Measurements from ENCODE around the gene ENTPD6.

Gene ENTPD6

GRCh38 chr20:25250508-25250907 is 55.0 kb downstream of the ENTPD6 start:
- no peak for TF ChIP-seq POLR2AphosphoS5 (IDR thresholded peaks at IDR 0.05; ENCODE audit: low read depth, low read length)
- TF ChIP-seq TAF1 (IDR thresholded peaks at IDR 0.05; ENCODE audit: borderline replicate concordance, low read depth, low read length) = no peak
- TF ChIP-seq POLR2A (IDR thresholded peaks at IDR 0.05; ENCODE audit: low read depth, low read length) = no peak
- DNase-seq (ENCODE audit: insufficient read length) = no peak
- no peak for FAIRE-seq

- DNase-seq (ENCODE audit: insufficient read length) = no peak
- TF ChIP-seq TAF1 (IDR thresholded peaks at IDR 0.05; ENCODE audit: borderline replicate concordance, low read depth, low read length) (no peak), POLR2A (IDR thresholded peaks at IDR 0.05; ENCODE audit: low read depth, low read length) (no peak), POLR2AphosphoS5 (IDR thresholded peaks at IDR 0.05; ENCODE audit: low read depth, low read length) (no peak)
- FAIRE-seq = no peak
These were observed 55.5 kb downstream of the ENTPD6 start for GRCh38 chr20:25251019-25251418.

- FAIRE-seq = no peak
- no peak for TF ChIP-seq POLR2A (IDR thresholded peaks at IDR 0.05; ENCODE audit: low read depth, low read length)
- no peak for TF ChIP-seq POLR2AphosphoS5 (IDR thresholded peaks at IDR 0.05; ENCODE audit: low read depth, low read length)
- TF ChIP-seq TAF1 (IDR thresholded peaks at IDR 0.05; ENCODE audit: borderline replicate concordance, low read depth, low read length) = no peak
- DNase-seq (ENCODE audit: insufficient read length) = no peak
These were observed 56.0 kb downstream of the ENTPD6 start for GRCh38 chr20:25251558-25251957.

DNA sequence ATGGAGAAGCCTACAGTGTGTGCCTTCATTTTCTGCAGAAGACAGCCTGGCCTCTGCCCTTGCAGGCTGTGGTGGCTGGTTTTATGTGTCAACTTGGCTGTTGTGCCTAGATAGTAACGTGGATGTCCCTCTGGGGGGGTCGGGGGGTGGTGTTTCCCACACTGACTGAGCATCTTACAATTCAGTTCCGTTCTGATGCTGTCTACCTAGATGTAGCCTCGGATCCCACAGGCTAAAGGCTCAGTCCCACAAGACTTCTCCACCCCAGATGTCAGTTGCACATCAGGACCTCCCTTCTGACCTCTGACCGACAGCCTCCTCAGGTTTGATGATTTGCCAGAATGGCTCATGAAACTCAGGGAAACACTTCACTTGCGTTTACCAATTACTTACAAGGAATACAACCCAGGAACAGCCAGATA is 56.7 kb downstream of the ENTPD6 start:
- TF ChIP-seq TAF1 (IDR thresholded peaks at IDR 0.05; ENCODE audit: borderline replicate concordance, low read depth, low read length) (no peak), POLR2AphosphoS5 (IDR thresholded peaks at IDR 0.05; ENCODE audit: low read depth, low read length) (no peak)
- DNase-seq (ENCODE audit: insufficient read length) = no peak
- FAIRE-seq = no peak

DNA sequence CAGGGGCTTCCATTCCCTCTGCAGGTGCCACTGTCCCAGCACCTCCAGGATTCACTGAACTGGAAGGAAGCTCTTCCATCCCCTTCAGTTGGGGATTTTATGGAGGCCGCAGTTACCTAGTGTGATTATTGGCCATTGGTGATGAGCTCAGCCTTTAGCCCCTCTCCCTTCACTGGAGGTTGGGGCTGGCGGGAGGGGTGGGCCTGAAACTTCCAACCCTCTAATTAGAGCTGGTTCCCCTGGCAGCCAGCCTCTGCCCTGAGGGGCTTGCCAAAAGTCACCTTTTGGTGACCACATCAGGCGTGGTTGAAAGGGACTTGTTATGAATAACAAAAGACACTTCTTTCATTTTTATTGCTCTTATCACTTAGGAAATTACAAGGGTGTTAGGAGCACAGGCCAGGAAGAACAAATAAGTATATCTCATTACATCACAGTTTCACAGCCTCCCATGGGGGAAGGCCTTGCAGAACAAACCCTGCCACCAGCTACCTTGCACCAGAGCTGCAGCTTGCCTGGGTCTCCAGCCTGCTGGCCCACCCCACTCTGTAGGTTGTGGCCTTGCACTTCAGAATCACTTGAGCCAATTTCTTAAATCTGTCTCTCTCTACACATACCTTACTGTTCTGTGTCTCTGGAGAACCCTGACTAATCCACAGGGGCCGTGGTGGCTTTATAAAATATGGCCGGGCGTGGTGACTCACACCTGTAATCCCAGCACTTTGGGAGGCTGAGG is 57.3 kb downstream of the ENTPD6 start:
- no peak for DNase-seq (ENCODE audit: insufficient read length)
- TF ChIP-seq POLR2AphosphoS5 (IDR thresholded peaks at IDR 0.05; ENCODE audit: low read depth, low read length) (no peak), TAF1 (IDR thresholded peaks at IDR 0.05; ENCODE audit: borderline replicate concordance, low read depth, low read length) (no peak), POLR2A (IDR thresholded peaks at IDR 0.05; ENCODE audit: low read depth, low read length) (no peak)
- FAIRE-seq = no peak

DNA sequence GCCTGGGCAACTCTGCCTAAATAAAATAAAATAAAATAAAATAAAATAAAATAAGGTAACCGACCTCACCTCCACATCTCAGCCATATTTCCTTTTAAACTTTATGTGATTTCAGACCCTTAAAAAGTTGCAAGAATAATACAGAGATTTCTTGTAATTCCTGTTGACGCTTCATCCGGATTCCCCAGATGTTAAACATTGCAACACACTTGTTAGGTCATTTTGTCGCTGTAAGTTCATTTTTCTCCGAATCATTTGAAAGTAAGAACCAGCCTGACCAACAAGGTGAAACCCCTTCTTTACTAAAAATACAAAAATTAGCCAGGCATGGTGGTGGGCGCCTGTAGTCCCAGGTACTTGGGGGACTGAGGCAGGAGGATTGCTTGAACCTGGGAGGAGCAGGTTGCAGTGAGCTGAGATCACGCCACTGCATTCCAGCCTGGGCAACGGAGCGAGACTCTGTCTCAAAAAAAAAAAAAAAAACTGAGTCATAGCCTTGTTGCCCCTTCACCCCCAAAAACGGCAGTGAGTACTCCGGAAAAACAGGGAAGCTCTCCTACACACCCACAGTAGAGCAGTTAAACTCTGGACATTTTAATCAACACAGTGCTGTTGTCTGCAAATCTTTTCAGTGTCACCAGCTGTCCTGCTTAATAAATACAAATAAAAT is 58.2 kb downstream of the ENTPD6 start:
- FAIRE-seq (no peak), DNase-seq (ENCODE audit: insufficient read length) (no peak)
- TF ChIP-seq POLR2AphosphoS5 (IDR thresholded peaks at IDR 0.05; ENCODE audit: low read depth, low read length) (no peak), POLR2A (IDR thresholded peaks at IDR 0.05; ENCODE audit: low read depth, low read length) (no peak), TAF1 (IDR thresholded peaks at IDR 0.05; ENCODE audit: borderline replicate concordance, low read depth, low read length) (no peak)

- no peak for FAIRE-seq
- no peak for DNase-seq (ENCODE audit: insufficient read length)
- TF ChIP-seq POLR2A (IDR thresholded peaks at IDR 0.05; ENCODE audit: low read depth, low read length) (no peak), POLR2AphosphoS5 (IDR thresholded peaks at IDR 0.05; ENCODE audit: low read depth, low read length) (no peak), TAF1 (IDR thresholded peaks at IDR 0.05; ENCODE audit: borderline replicate concordance, low read depth, low read length) (no peak)
These were observed 59.1 kb downstream of the ENTPD6 start for GRCh38 chr20:25254571-25254970.

DNA sequence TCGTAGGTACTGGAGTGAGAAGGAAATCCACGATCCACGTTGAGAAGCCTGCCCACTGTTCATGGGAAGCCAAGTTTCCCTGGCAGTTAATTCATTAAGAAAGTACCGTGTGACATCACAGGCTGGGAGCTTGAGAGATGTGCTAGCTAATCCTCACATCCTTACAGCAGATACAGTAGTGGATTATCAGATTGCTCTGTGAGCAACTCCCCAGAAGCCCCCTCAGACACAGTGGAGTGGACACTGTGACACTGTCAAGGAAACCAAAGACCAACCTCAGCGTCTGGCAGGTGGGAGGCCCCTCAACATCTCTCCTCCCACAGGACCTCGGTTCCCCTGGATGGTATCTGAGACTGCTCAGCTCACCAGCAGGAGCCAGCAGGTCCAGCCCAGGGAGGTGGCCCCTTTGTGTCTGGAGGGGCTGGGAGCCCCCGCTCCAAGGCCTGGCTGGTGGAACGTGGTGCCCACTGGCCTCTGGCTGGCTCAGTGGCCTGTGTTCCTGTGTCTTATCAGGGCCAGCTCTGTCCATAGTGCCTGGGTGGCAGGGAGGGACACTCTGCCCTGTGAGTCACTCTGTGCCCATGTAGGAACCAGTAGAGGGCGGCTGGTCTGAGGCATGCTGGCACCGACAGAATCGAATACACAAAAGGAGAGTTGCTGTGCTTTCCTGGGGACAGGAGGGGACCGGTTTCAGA is 59.6 kb downstream of the ENTPD6 start:
- DNase-seq (ENCODE audit: insufficient read length) (no peak), FAIRE-seq (no peak)
- no peak for TF ChIP-seq POLR2AphosphoS5 (IDR thresholded peaks at IDR 0.05; ENCODE audit: low read depth, low read length)
- TF ChIP-seq TAF1 (IDR thresholded peaks at IDR 0.05; ENCODE audit: borderline replicate concordance, low read depth, low read length) = no peak
- TF ChIP-seq POLR2A (IDR thresholded peaks at IDR 0.05; ENCODE audit: low read depth, low read length) = no peak

DNA sequence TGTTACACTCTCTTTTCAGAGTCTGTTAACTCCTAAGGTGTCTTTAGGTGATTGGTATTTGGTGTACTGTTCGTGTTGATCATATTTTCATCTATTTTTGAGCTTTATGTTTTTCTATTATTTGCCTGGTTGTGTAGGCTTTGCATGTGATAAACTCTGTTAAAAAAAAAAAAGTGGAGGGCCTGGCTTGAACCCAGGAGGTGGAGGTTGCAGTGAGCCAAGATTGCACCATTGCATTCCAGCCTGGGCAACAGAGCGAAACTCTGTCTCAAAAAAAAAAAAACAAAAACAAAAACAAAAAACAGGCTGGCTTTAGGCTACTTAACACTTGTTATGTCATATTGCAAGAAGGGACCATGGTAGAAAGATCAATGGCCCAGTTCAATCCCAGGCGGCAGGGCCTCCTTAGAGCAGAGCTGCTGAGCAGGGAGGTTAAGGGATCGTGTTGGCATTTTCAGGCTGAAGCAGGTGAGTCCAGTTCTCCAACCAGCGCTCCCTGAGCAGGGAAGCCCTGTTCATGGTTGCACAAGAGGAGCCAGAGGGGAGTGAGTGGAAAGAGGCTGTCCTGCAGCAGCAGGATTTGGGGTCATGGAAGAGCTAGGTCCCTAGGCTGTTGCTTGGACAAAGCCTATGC is 60.8 kb downstream of the ENTPD6 start:
- DNase-seq (ENCODE audit: insufficient read length) (no peak), FAIRE-seq (no peak)
- TF ChIP-seq POLR2A (IDR thresholded peaks at IDR 0.05; ENCODE audit: low read depth, low read length) (no peak), TAF1 (IDR thresholded peaks at IDR 0.05; ENCODE audit: borderline replicate concordance, low read depth, low read length) (no peak), POLR2AphosphoS5 (IDR thresholded peaks at IDR 0.05; ENCODE audit: low read depth, low read length) (no peak)

- TF ChIP-seq POLR2AphosphoS5 (IDR thresholded peaks at IDR 0.05; ENCODE audit: low read depth, low read length) (no peak), POLR2A (IDR thresholded peaks at IDR 0.05; ENCODE audit: low read depth, low read length) (no peak), TAF1 (IDR thresholded peaks at IDR 0.05; ENCODE audit: borderline replicate concordance, low read depth, low read length) (no peak)
- FAIRE-seq (no peak), DNase-seq (ENCODE audit: insufficient read length) (no peak)
These were observed 61.6 kb downstream of the ENTPD6 start for GRCh38 chr20:25257130-25257529.

DNA sequence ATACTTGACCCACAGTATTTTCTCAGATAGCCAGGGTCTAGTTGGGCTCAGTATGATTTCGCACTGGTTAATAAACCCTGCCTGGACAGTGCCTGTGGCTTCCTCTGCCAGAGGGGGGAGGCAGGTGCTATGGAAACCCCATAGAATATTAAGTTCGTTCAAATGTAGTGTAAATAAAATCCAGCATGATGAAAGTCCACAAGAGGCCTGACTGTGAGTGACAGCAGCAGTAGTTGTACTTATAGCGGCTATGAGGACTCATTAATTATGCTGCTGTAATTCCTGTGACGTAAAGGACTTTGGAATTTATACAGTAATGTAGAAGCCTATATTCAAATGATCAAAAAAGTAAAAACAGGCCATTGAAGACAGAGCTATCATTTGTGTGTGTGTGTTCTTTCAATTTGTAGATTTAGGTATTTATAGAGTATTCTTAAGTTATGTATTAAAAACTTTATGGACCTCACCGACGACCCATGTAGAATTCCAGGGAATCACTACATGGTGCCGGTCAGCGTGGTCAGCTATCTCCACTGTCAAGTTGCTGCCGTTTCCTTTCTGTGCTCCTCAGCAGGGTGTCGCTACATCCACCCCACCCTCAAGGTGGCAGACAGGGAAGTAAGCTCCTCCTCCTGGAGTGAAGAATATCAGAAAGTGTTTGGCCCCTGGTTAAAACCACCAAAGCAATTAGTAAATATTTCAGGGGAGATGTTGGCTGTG is 62.4 kb downstream of the ENTPD6 start:
- no peak for TF ChIP-seq POLR2AphosphoS5 (IDR thresholded peaks at IDR 0.05; ENCODE audit: low read depth, low read length)
- no peak for DNase-seq (ENCODE audit: insufficient read length)
- no peak for FAIRE-seq
